Daoy (cell line): ENCODE measurements around the gene FOXA2. TPM values are rescaled to one million over a fixed set of nuclear protein-coding genes. Genes with fewer than 3 reads are reported as not detected.
A peak's percentile ranks its signal among the peaks of the same experiment; 100 is the strongest.

Source experiments
- DNase-seq: peaks from one replicate; pipeline ENCODE4 v3.0.0-alpha.2; 2015; ENCODE audit warnings: low read depth
- total RNA-seq: library from RNA; depleted of rRNA; stranded (reverse); fragments of >200 nt; shearing (Covaris generic); gene quantifications from 2 replicates; pipeline ENCODE4 v1.2.3, GENCODE V29; 2014

FOXA2 gene
- total RNA-seq, 1 experiment from 2014 or later: 0.57 TPM

- DNase-seq: peak; percentile 54
Observed at GRCh38 chr20:22583773-22584521, 425 bp downstream of the FOXA2 start.

GRCh38 chr20:22582964-22583772, 1.2 kb downstream of the FOXA2 start:
- DNase-seq: peak; percentile 24

GRCh38 chr20:22582386-22582963, 1.9 kb downstream of the FOXA2 start:
- no peak for DNase-seq

GRCh38 chr20:22581437-22582385, 2.7 kb downstream of the FOXA2 start:
- DNase-seq: no peak

GRCh38 chr20:22579711-22580697, 4.4 kb downstream of the FOXA2 start:
- no peak for DNase-seq

GRCh38 chr20:22579119-22579427, 5.3 kb downstream of the FOXA2 start:
- no peak for DNase-seq

- DNase-seq: no peak
Observed at GRCh38 chr20:22578221-22579118, 5.9 kb downstream of the FOXA2 start.

- DNase-seq: peak; percentile 49
Observed at GRCh38 chr20:22577515-22578220, 6.7 kb downstream of the FOXA2 start.

GRCh38 chr20:22576733-22577514, 7.4 kb downstream of the FOXA2 start:
- no peak for DNase-seq

- DNase-seq: no peak
Observed at GRCh38 chr20:22576273-22576672, 8.1 kb downstream of the FOXA2 start.

GRCh38 chr20:22575737-22576136, 8.6 kb downstream of the FOXA2 start:
- no peak for DNase-seq

- DNase-seq: peak; percentile 59
Observed at GRCh38 chr20:22575087-22575721, 9.2 kb downstream of the FOXA2 start.

- no peak for DNase-seq
Observed at GRCh38 chr20:22574545-22575086, 9.8 kb downstream of the FOXA2 start.

- no peak for DNase-seq
Observed at GRCh38 chr20:22572491-22572890, 11.9 kb downstream of the FOXA2 start.

- DNase-seq: no peak
Observed at GRCh38 chr20:22572023-22572422, 12.3 kb downstream of the FOXA2 start.

GRCh38 chr20:22569353-22569752, 15.0 kb downstream of the FOXA2 start:
- no peak for DNase-seq

GRCh38 chr20:22568872-22569344, 15.5 kb downstream of the FOXA2 start:
- DNase-seq: peak; percentile 22
